Measurements from ENCODE around the gene INTS3. TPM values are rescaled to one million over a fixed set of nuclear protein-coding genes. Genes with fewer than 3 reads are reported as not detected.
"Not testable (repeated sequence)": the region's sequence is repeated elsewhere in the genome, so short reads cannot be mapped to it uniquely, and the experiment has no call there.

INTS3 gene
- total RNA-seq, 1 donor from 2014 or later: 72.3 TPM

DNA sequence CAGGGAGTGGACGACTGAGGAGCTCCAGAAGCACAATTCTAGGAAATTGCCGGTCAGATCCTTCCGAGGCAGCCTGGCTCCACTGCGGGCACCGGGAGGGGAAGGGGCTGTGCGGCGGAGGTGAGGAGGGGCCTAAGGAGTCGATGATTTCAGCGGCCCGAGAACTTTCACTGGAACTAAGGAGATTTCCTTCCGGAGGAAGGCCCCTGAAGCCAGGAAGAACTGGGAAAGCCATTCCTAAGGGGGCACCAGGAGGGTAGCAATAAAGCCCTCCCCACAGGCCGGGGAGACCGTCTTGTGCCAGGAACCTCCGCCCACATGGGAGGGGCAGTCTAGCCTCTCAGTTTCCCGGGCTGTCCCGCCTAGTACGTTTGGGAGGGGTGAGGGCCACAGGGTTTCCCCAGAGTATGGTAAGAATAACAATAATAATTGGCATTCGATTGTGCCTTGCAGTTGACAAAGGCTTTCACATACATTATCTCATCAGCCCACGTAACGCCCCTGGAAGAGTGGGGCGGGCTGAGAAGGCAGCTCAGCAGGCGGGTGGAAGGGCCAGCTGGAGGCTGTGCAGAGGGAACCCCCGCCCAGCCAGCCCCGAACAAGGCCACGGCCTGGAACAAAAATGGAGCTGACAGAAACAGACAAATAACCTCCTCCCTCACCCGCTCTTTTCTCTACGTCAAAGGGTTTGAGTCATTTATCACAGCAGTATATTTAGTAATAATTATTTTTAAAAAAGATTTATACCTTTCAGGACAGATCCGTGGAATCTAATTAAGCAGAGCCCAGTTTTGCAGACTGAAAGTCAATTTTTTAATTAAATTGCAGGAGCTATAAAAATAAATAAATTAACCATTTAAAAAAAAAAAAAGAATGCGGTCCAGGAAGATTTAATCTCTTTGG lies 29.6 kb upstream of the INTS3 start:
- TF ChIP-seq, protein P1, sequence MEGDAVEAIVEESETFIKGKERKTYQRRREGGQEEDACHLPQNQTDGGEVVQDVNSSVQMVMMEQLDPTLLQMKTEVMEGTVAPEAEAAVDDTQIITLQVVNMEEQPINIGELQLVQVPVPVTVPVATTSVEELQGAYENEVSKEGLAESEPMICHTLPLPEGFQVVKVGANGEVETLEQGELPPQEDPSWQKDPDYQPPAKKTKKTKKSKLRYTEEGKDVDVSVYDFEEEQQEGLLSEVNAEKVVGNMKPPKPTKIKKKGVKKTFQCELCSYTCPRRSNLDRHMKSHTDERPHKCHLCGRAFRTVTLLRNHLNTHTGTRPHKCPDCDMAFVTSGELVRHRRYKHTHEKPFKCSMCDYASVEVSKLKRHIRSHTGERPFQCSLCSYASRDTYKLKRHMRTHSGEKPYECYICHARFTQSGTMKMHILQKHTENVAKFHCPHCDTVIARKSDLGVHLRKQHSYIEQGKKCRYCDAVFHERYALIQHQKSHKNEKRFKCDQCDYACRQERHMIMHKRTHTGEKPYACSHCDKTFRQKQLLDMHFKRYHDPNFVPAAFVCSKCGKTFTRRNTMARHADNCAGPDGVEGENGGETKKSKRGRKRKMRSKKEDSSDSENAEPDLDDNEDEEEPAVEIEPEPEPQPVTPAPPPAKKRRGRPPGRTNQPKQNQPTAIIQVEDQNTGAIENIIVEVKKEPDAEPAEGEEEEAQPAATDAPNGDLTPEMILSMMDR (IDR thresholded peaks at IDR 0.05): no peak
- no peak overlapping the region for H3K4me3 ChIP-seq
- peaks cover 16% of the 10 kb centered on the region for H3K4me1 ChIP-seq
- DNase-seq: peak; percentile 70
- intact Hi-C loops (cut with DNase I): no loop called here
- H3K36me3 ChIP-seq: no peaks in the 10 kb centered on the region
- no peaks in the 10 kb centered on the region for H3K9me3 ChIP-seq
- peak; percentile 81 for ATAC-seq
- H3K27me3 ChIP-seq: no peaks in the 10 kb centered on the region
- peak overlapping the region; percentile 84 for H3K27ac ChIP-seq

DNA sequence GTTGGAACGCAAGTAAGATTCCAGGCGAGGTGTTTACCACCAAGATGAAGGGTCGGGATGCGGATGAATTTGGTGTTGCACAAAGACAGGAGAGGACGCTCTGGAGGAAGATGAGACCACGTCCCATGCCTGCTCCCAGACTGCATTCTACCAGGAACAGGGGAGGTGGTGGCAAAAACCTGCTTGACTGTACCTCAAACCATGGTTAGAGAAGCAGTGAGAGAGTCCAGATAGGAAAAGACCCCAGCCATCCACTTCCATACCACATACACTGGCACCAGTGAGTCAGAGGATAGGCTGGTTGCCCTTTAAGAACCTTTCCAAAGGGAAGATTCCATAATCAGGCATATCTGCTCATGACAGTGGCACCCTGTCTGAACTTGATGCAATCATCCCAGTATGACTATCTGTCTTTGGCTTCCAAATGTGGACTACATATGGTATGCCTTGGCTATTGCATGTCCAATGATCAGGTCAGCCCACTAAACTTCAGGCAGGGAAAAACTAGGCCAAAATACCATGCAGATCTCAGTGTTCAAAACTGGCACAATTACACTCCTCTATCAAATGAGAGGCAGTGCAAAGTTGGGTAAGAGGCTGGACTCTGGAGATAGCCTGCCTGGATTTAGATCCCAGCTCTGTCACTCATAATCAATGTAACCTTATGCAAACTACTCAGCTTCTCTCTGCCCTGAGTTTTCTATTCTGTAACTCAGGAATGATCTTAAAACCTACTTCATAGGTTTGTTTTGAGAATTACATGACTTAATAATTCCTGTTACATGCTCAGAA lies 28.7 kb upstream of the INTS3 start:
- TF ChIP-seq, protein P1 (IDR thresholded peaks at IDR 0.05): no peak
- intact Hi-C loops (cut with DNase I): no loop called here
- peaks cover 16% of the 10 kb centered on the region for H3K4me1 ChIP-seq
- peak overlapping the region; percentile 84 for H3K27ac ChIP-seq
- H3K9me3 ChIP-seq: no peaks in the 10 kb centered on the region
- ATAC-seq (no peak), DNase-seq (no peak)
- no peaks in the 10 kb centered on the region for H3K36me3 ChIP-seq
- H3K27me3 ChIP-seq: no peaks in the 10 kb centered on the region
- no peak overlapping the region for H3K4me3 ChIP-seq

DNA sequence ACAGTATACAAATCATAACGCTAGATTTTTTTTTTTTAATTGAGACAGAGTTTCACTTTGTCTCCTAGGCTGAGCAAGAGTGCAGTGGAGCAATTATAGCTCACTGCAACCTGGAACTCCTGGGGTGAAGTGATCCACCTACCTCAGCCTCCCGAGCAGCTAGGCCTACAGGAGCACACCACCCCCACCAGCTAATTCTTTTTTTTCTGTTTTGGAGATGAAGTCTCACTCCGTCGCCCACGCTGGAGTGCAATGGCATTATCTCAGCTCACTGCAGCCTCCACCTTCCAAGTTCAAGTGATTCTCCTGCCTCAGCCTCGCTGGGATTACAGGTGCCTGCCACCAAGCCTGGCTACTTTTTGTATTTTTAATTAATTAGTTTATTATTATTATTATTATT lies 28.1 kb upstream of the INTS3 start:
- TF ChIP-seq, protein P1 (IDR thresholded peaks at IDR 0.05): no peak
- Histone ChIP-seq H3K4me3 (no peak overlapping the region), H3K36me3 (no peaks in the 10 kb centered on the region), H3K9me3 (no peaks in the 10 kb centered on the region), H3K27me3 (no peaks in the 10 kb centered on the region), H3K27ac (no peak overlapping the region), H3K4me1 (peaks cover 16% of the 10 kb centered on the region)
- no peak for DNase-seq
- ATAC-seq: no peak
- intact Hi-C loops (cut with DNase I): no loop called here

DNA sequence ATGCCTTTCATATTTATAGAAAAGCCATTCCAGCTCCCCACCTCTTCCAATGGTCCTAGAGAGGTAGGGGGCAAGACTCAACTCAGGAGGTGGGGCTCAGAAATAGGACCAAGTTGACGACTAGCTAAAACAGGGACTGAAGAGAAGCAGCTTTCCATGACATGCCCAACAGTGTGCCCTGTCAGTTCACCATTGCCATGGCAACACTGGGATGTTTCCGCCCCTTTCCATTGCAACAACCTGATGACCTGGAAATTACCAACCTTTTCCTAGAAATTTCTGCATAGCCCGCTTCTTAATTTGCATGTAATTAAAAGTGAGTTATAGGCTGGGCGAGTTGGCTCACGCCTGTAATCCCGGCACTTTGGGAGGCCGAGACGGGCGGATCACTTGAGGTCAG lies 22.4 kb upstream of the INTS3 start:
- Histone ChIP-seq H3K27me3 (no peaks in the 10 kb centered on the region), H3K9me3 (no peaks in the 10 kb centered on the region), H3K27ac (no peak overlapping the region), H3K36me3 (no peaks in the 10 kb centered on the region), H3K4me1 (no peaks in the 10 kb centered on the region), H3K4me3 (no peak overlapping the region)
- intact Hi-C loops (cut with DNase I): no loop called here
- no peak for DNase-seq
- TF ChIP-seq, protein P1 (IDR thresholded peaks at IDR 0.05): no peak
- ATAC-seq: no peak

DNA sequence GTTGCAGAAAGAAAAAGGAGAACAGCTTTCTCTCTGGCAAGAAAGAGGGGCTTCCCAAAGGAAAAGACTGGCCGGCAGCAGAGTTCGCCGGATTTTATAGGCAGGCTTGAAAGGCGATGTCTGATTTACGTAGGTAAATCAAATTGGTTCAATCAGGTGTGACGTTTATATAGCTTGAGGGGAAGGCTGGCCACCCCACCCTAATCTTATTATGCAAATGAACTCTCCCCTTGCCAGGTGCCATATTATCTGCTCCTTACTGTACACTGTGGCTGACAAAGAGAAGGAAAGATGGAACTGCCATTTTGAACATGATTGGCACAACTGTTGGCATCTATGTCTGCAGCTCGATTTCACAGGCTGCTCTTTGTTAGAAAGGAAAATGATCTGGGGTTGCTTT lies 16.8 kb upstream of the INTS3 start:
- Histone ChIP-seq H3K36me3 (no peaks in the 10 kb centered on the region), H3K4me3 (no peak overlapping the region), H3K27me3 (no peaks in the 10 kb centered on the region), H3K27ac (no peak overlapping the region), H3K9me3 (no peaks in the 10 kb centered on the region), H3K4me1 (no peaks in the 10 kb centered on the region)
- DNase-seq (no peak), ATAC-seq (no peak)
- TF ChIP-seq, protein P1 (IDR thresholded peaks at IDR 0.05): no peak
- intact Hi-C loops (cut with DNase I): no loop called here

DNA sequence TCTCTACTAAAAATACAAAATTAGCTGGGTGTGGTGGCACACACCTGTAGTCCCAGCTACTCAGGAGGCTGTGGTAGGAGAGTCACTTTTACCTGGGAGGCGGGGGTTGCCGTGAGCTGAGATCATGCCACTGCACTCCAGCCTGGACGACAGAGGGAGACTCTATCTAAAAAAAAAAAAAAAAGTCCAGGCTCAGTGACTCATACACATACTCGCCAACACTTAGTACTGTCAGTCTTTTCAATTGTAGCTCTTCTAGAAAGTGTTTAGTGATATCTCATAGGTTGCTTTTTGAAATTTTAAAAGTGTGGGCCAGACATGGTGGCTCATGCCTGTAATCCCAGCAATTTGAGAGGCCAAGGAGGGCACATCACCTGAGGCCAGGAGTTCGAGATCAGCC lies 11.6 kb upstream of the INTS3 start:
- intact Hi-C loops (cut with DNase I); H3K4me1 ChIP-seq; H3K27me3 ChIP-seq; DNase-seq; H3K36me3 ChIP-seq; H3K9me3 ChIP-seq; H3K4me3 ChIP-seq; ATAC-seq; H3K27ac ChIP-seq: not testable (repeated sequence)

All from upper lobe of right lung (tissue), 1 donor.